ENCODE measurements around the gene RPS6KB2.
"Not testable (repeated sequence)": the region's sequence is repeated elsewhere in the genome, so short reads cannot be mapped to it uniquely, and the experiment has no call there.

The RPS6KB2 gene

GRCh38 chr11:67468456-67468758 is 40.1 kb downstream of the RPS6KB2 start:
- DNase-seq = no peak

DNA sequence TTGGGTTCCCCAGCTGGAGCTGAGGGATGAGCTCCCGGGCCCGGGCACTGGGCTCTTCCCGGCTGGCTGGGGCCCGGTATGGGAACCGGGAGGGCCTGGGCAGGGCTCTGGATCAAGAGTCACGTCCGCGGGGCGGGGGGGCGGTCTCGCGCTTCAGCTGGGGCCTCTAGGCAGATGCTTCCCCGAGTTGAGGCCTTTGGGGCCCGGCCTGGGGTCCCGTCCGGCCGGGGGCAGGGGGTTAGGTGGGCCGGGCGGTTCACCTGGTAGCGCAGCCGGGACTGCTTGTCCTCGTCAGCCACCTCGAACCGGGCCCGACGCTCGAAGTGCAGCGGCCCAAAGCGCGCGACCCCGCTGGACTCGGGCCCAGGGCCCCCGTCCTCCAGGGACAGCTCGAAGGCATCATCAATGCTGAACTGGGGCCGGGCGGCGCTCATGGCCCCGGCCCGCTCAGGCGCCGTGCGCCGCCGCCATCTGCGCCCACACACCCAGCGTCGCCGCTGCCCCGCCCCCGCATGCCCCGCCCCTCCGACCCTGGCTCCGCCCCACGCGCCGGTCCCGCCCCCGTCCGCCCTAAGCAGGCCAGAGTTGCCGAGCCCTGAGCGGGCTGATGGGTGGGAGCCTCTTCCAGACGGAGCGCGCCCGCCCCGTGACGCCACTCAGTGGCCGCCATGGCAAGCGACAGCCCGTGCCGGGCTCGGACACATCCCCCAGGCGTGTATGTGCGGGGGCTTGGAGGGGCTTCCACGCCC is 40.6 kb downstream of the RPS6KB2 start, which contains the start of gene TMEM134:
Gene TMEM134, minus strand, starts transcription at position 493 of the 749 bp plus-strand sequence. Its CDS starts 59 bp downstream, at position 434.
- DNase-seq = peak; percentile 80 to 92 (median 89)

- DNase-seq = no peak
Observed at GRCh38 chr11:67469508-67469811, 41.2 kb downstream of the RPS6KB2 start.

- no peak for DNase-seq
Observed at GRCh38 chr11:67470337-67471002, 42.2 kb downstream of the RPS6KB2 start.

- DNase-seq = no peak
Observed at GRCh38 chr11:67472882-67473281, 44.6 kb downstream of the RPS6KB2 start.

DNA sequence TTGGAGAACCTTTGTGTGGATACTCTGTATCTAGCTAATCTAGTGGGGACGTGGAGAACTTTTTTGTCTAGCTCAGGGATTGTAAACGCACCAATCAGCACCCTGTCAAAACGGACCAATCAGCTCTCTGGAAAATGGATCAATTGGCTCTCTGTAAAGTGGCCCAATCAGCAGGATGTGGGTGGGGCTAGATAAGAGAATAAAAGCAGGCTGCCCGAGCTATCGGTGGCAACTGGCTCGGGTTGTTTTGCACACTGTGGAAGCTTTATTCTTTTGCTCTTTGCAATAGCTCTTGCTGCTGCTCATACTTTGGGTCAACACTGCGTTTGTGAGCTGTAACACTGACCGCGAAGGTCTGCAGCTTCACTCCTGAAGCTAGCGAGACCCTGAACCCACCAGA is 48.4 kb downstream of the RPS6KB2 start:
- DNase-seq = not testable (repeated sequence)

- DNase-seq = not testable (repeated sequence)
Observed at GRCh38 chr11:67477344-67478050, 49.2 kb downstream of the RPS6KB2 start.

- no peak for DNase-seq
Observed at GRCh38 chr11:67482275-67482826, 54.1 kb downstream of the RPS6KB2 start.

- DNase-seq = peak; percentile 90 to 99 (median 95)
Observed at GRCh38 chr11:67482827-67483798, 54.8 kb downstream of the RPS6KB2 start, which contains the start of gene AIP. Gene AIP, plus strand, starts transcription at chr11:67483026. Its CDS starts 133 bp downstream, at chr11:67483159.

- peak in 3 of 5 donors; percentile 28 to 82 (median 49) for DNase-seq
Observed at GRCh38 chr11:67483831-67484665, 55.8 kb downstream of the RPS6KB2 start.

- DNase-seq = peak in 4 of 5 donors; percentile 49 to 72 (median 52)
Observed at GRCh38 chr11:67484847-67485311, 56.6 kb downstream of the RPS6KB2 start.
